22Rv1 (cell line): ENCODE results near the gene DHRS9.

ENCODE experiments used
- ZFX ChIP-seq: fragments of 450-650 bp; IDR thresholded peaks from 2 replicates; pipeline ENCODE4 v1.6.1; 2017; ENCODE audit warnings: antibody characterized with exemption, borderline replicate concordance
- TF ChIP-seq, protein P1 (sequence below): fragments of 450-650 bp; IDR thresholded peaks from 2 replicates; pipeline ENCODE4 v1.5.1; 2017; ENCODE audit warnings: mild to moderate bottlenecking

DNA sequence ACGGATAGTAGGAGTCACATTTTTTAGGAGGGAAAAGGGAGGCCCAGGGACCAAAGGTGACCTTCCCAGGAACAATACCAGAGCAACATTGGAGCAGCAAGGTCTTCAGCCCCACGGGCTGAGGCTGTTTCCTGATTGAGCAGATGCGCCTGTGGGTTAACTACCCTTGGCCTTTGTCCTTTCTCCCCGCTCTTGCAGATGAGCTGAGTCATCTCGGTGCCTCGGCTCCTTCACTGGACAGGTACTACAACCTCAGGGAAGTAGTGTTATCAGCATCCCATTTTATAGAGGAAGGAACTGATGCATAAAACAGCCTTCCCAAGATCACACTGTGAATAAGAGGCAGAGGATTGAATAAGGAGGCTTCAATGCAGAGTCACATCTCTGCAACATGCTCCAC, 43.5 kb downstream of the DHRS9 start:
- TF ChIP-seq, protein P1, sequence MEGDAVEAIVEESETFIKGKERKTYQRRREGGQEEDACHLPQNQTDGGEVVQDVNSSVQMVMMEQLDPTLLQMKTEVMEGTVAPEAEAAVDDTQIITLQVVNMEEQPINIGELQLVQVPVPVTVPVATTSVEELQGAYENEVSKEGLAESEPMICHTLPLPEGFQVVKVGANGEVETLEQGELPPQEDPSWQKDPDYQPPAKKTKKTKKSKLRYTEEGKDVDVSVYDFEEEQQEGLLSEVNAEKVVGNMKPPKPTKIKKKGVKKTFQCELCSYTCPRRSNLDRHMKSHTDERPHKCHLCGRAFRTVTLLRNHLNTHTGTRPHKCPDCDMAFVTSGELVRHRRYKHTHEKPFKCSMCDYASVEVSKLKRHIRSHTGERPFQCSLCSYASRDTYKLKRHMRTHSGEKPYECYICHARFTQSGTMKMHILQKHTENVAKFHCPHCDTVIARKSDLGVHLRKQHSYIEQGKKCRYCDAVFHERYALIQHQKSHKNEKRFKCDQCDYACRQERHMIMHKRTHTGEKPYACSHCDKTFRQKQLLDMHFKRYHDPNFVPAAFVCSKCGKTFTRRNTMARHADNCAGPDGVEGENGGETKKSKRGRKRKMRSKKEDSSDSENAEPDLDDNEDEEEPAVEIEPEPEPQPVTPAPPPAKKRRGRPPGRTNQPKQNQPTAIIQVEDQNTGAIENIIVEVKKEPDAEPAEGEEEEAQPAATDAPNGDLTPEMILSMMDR = no peak
- TF ChIP-seq ZFX = no peak
